HL-60 (cell line): Measurements from ENCODE around the gene TBC1D9B.

ENCODE experiments used
- DNase-seq, 2 experiments: peaks; one replicate each; pipeline ENCODE4 v3.0.0-alpha.2; 2010 to 2020; ENCODE audit warnings: low read depth in 1 of 2, low spot score in 1 of 2
- H3K27ac ChIP-seq: fragments of 250-450 bp; sonication (Bioruptor Pico); replicated peaks from 2 replicates; pipeline ENCODE4 v1.5.1; 2020; ENCODE audit warnings: mild to moderate bottlenecking, moderate library complexity
- H3K27me3 ChIP-seq: fragments of 250-450 bp; sonication (Bioruptor Pico); 2 replicates; pipeline ENCODE4 v1.5.1; 2021; ENCODE audit warnings: mild to moderate bottlenecking, moderate library complexity; ENCODE audit not compliant: insufficient read depth, poor library complexity, severe bottlenecking
- H3K4me3 ChIP-seq: replicated peaks from 2 replicates; pipeline ENCODE4 v1.5.1; 2011; ENCODE audit warnings: mild to moderate bottlenecking, control low read depth, low read length; ENCODE audit not compliant: insufficient read depth
- GABPA ChIP-seq: IDR thresholded peaks from 2 replicates; pipeline ENCODE4 v1.6.1; 2012; ENCODE audit warnings: low read depth
- POLR2AphosphoS5 ChIP-seq: IDR thresholded peaks from 2 replicates; pipeline ENCODE4 v1.6.1; 2012; ENCODE audit warnings: low read depth
- SPI1 ChIP-seq: IDR thresholded peaks from 2 replicates; pipeline ENCODE4 v1.6.1; 2012; ENCODE audit warnings: low read depth, mild to moderate bottlenecking, borderline replicate concordance
- TF ChIP-seq, protein P1 (sequence below): IDR thresholded peaks from one replicate; pipeline ENCODE4 v1.5.1; 2011; ENCODE audit warnings: low read length, control low read depth, inconsistent platforms; ENCODE audit not compliant: insufficient read depth
- TF ChIP-seq, protein P2 (sequence below): IDR thresholded peaks from 2 replicates; pipeline ENCODE4 v1.6.1; 2012; ENCODE audit warnings: low read depth; ENCODE audit not compliant: insufficient replicate concordance

Gene TBC1D9B

DNA sequence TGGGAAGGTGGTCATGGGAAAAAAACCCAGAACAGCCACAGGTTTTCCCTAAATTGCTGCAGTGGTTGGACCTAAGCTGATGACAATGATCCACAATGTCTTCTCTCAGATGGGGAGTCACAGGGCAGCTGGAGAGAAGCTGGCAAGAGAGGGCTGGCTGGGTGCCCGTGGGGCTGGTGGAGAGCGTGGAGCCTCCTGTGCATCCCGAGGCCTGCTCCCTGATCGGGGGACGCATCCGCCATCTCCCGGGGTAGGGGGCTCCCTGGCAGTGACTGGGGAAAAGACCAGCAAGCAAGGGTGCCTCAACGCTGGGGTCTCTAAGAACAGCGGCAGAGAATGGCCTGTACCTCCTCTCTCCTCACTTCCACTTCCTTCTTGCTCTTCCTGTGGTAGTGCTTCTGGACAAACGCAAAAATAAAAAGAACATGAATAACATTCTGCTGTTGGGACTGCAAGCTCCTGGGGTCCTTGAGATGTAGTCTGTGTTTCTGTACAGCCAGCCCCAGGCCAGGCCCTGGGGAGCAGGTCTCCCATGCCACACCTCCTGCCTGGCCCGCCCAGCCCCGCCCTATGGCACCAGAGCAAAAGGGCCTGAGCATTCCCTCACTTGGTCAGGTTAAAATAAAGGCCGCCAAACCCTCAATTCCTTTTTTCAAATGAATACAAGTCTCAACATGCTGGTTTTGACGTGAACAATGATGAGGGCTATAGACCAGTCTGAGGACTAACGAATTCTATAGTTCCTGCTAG is 42.0 kb downstream of the TBC1D9B start:
- DNase-seq = no peak
- TF ChIP-seq POLR2AphosphoS5 (no peak), SPI1 (no peak), GABPA (no peak)
- TF ChIP-seq, protein P1, sequence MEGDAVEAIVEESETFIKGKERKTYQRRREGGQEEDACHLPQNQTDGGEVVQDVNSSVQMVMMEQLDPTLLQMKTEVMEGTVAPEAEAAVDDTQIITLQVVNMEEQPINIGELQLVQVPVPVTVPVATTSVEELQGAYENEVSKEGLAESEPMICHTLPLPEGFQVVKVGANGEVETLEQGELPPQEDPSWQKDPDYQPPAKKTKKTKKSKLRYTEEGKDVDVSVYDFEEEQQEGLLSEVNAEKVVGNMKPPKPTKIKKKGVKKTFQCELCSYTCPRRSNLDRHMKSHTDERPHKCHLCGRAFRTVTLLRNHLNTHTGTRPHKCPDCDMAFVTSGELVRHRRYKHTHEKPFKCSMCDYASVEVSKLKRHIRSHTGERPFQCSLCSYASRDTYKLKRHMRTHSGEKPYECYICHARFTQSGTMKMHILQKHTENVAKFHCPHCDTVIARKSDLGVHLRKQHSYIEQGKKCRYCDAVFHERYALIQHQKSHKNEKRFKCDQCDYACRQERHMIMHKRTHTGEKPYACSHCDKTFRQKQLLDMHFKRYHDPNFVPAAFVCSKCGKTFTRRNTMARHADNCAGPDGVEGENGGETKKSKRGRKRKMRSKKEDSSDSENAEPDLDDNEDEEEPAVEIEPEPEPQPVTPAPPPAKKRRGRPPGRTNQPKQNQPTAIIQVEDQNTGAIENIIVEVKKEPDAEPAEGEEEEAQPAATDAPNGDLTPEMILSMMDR = no peak
- TF ChIP-seq, protein P2, sequence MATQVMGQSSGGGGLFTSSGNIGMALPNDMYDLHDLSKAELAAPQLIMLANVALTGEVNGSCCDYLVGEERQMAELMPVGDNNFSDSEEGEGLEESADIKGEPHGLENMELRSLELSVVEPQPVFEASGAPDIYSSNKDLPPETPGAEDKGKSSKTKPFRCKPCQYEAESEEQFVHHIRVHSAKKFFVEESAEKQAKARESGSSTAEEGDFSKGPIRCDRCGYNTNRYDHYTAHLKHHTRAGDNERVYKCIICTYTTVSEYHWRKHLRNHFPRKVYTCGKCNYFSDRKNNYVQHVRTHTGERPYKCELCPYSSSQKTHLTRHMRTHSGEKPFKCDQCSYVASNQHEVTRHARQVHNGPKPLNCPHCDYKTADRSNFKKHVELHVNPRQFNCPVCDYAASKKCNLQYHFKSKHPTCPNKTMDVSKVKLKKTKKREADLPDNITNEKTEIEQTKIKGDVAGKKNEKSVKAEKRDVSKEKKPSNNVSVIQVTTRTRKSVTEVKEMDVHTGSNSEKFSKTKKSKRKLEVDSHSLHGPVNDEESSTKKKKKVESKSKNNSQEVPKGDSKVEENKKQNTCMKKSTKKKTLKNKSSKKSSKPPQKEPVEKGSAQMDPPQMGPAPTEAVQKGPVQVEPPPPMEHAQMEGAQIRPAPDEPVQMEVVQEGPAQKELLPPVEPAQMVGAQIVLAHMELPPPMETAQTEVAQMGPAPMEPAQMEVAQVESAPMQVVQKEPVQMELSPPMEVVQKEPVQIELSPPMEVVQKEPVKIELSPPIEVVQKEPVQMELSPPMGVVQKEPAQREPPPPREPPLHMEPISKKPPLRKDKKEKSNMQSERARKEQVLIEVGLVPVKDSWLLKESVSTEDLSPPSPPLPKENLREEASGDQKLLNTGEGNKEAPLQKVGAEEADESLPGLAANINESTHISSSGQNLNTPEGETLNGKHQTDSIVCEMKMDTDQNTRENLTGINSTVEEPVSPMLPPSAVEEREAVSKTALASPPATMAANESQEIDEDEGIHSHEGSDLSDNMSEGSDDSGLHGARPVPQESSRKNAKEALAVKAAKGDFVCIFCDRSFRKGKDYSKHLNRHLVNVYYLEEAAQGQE = no peak

DNA sequence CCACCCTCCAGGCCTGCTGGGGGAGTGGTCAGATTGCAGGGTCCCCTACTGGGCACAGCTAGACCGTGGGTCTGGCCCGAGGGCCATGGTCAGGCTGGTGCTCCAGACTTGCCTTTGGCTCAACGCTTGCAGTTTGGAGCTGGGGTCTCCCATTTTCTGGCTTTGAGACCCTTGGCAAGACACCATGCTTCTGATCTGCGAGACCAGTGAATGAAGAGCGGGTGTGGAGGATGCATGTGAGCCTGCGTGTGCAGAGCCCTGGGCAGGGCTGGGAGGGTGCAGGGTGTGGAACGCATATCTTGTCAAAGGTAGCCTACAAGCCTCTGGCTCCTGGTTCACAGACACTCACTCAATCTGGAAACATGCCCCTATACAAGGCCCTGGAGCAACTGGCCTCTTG is 43.0 kb downstream of the TBC1D9B start:
- no peak for DNase-seq

More for the DNA sequence above, 42.0 kb downstream of the TBC1D9B start:
- H3K4me3 ChIP-seq = no peak overlapping the region
- no peak overlapping the region for H3K27ac ChIP-seq
- H3K27me3 ChIP-seq = no peaks in the 10 kb centered on the region

DNA sequence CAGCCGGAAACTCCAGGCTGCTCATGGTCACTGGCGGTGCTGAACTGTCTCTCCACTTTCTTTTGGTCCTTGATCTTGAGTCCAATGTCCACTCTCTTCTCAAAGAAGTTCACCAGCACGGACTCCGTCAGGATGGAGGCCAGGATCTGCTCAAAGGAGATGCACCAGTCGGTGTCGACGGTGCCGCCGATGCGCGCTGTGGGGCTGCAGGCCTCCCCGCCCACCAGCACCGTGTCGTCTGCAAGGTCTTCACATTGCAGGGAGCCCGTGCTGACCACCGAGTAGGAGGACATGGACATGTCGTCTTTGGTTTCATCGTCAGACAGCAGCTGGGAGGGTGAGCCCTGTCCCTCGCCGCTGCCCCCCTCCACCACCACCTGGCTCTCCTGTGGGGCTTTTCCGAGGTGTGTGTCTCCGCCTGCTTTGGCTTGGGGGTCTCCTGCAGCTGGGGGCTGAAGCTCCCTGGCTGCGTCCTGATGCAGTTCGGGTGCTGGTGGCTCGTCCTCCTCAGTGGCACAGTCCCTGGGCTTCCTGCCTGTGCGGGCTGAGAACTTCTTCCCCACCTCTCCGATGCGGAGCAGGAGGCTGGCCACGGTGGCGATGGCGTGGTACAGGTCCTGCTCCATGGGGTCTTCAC is 44.1 kb downstream of the TBC1D9B start:
- no peak overlapping the region for H3K4me3 ChIP-seq
- no peak overlapping the region for H3K27ac ChIP-seq
- no peak for DNase-seq
- no peak for TF ChIP-seq GABPA
- no peak for TF ChIP-seq POLR2AphosphoS5
- TF ChIP-seq, protein P1 = no peak
- no peak for TF ChIP-seq SPI1
- no peaks in the 10 kb centered on the region for H3K27me3 ChIP-seq

More for the DNA sequence above, 43.0 kb downstream of the TBC1D9B start:
- TF ChIP-seq, protein P1 = no peak
- no peak for TF ChIP-seq GABPA
- TF ChIP-seq, protein P2 = no peak
- no peak for TF ChIP-seq SPI1
- TF ChIP-seq POLR2AphosphoS5 = no peak
- Histone ChIP-seq H3K27ac (no peak overlapping the region), H3K27me3 (no peaks in the 10 kb centered on the region), H3K4me3 (no peak overlapping the region)
